ENCODE measurements around the gene GOLGA3. TPM values are rescaled to one million over a fixed set of nuclear protein-coding genes. Genes with fewer than 3 reads are reported as not detected.
"Not testable (repeated sequence)": the region's sequence is repeated elsewhere in the genome, so short reads cannot be mapped to it uniquely, and the experiment has no call there.

GOLGA3 gene
- total RNA-seq, 4 donors from 2014 or later, result 37.0 to 62.2 (median 54.0) TPM

DNA sequence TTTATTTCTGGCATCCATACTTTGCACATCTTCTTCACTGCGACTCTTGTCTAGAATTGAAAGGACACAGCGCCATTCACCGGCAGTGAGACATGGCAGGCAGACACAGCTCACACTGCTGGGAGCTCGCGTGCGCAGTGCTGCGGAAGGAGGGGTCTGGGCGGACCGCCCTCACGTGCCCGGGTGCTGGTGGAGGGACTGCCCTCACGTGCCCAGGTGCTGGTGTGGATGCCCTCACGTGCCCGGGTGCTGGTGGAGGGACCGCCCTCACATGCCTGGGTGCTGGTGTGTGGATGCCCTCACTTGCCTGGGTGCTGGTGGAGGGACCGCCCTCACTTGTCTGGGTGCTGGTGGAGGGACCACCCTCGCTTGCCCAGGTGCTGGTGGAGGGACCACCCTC is 27.9 kb upstream of the GOLGA3 start:
- H3K27me3 ChIP-seq, result no peaks in the 10 kb centered on the region
- no peak for TF ChIP-seq POLR2A (IDR thresholded peaks at IDR 0.05)
- TF ChIP-seq CTCF (IDR thresholded peaks at IDR 0.05), result no peak
- intact Hi-C loops (cut with DNase I), result no loop called here
- WGBS, 2 donors, result 83 to 91% methylated on average over 3 to 11 of the region's 17 CpGs
- no peak overlapping the region for H3K27ac ChIP-seq
- H3K4me1 ChIP-seq, result no peaks in the 10 kb centered on the region
- H3K9me3 ChIP-seq, result no peaks in the 10 kb centered on the region
- no peak overlapping the region for H3K4me3 ChIP-seq
- peaks cover 28 to 99% (median 68%) of the 10 kb centered on the region in 3 donors for H3K36me3 ChIP-seq
- DNase-seq, result no peak

- DNase-seq; intact Hi-C loops (cut with DNase I); H3K27me3 ChIP-seq; H3K9me3 ChIP-seq; H3K4me1 ChIP-seq; H3K27ac ChIP-seq; H3K4me3 ChIP-seq: not testable (repeated sequence)
- 91 to 95% methylated on average over 14 of the region's 14 CpGs for WGBS, 2 donors
- H3K36me3 ChIP-seq, result peaks cover 30 to 99% (median 70%) of the 10 kb centered on the region in 3 donors
Observed at GRCh38 chr12:132855211-132855610, 26.5 kb upstream of the GOLGA3 start.

GRCh38 chr12:132853285-132854092 is 24.8 kb upstream of the GOLGA3 start:
- TF ChIP-seq CTCF (IDR thresholded peaks at IDR 0.05) (no peak), POLR2A (IDR thresholded peaks at IDR 0.05) (no peak)
- no peak overlapping the region for H3K27ac ChIP-seq
- no peaks in the 10 kb centered on the region for H3K27me3 ChIP-seq
- H3K36me3 ChIP-seq, result peaks cover 30 to 100% (median 65%) of the 10 kb centered on the region in 3 donors
- H3K9me3 ChIP-seq, result no peaks in the 10 kb centered on the region
- H3K4me1 ChIP-seq, result no peaks in the 10 kb centered on the region
- intact Hi-C loops (cut with DNase I), result no loop called here
- no peak for DNase-seq
- no peak overlapping the region for H3K4me3 ChIP-seq
- WGBS, 2 donors, result 83 to 88% methylated on average over 5 to 13 of the region's 51 CpGs

DNA sequence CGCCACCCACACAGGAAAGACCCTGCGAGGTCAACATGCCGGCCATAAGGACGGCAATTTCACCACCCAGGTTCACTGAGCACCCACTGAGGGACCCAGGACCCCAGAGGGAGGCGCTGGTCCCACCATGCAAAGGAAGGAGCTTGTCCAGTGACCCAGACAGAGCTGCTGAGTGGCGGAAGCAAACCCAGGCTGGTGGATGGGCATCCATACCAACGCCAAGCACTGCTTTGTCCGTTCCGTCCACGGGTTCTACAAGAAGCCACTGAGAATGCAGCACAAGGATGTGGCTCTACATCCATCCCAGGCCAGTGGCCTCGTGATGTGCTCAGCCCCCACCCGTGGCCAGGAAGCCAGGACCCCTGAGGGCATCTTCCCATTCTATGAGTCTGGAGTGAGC is 23.8 kb upstream of the GOLGA3 start:
- no peaks in the 10 kb centered on the region for H3K4me1 ChIP-seq
- no peak for TF ChIP-seq CTCF (IDR thresholded peaks at IDR 0.05)
- TF ChIP-seq POLR2A (IDR thresholded peaks at IDR 0.05), result no peak
- intact Hi-C loops (cut with DNase I), result no loop called here

DNA sequence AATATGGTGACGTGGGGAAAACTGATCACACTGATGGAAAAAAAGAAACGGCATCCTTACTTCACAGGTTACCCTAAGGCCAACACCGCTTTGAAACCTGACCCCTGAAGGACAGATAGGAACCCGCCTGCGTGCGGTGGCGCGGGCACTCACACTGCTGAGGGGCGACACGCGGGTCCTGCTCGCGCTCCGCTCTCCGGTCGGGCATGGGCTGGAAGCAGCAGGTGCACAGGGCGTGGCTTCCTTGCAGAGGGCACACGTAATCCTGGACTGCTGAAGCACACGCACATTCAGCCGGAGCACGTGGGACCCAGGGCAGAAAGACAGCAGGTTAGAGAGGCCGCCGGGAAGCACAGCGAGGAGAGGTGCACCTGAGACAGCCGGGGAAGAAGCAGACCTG is 22.8 kb upstream of the GOLGA3 start:
- no peak overlapping the region for H3K27ac ChIP-seq
- peaks cover 36 to 100% (median 64%) of the 10 kb centered on the region in 3 donors for H3K36me3 ChIP-seq
- H3K27me3 ChIP-seq, result no peaks in the 10 kb centered on the region
- DNase-seq, result no peak
- intact Hi-C loops (cut with DNase I), result no loop called here
- H3K4me3 ChIP-seq, result no peak overlapping the region
- WGBS, 2 donors, result 91 to 93% methylated on average over 9 to 18 of the region's 25 CpGs
- H3K4me1 ChIP-seq, result no peaks in the 10 kb centered on the region
- TF ChIP-seq POLR2A (IDR thresholded peaks at IDR 0.05) (no peak), CTCF (IDR thresholded peaks at IDR 0.05) (no peak)
- no peaks in the 10 kb centered on the region for H3K9me3 ChIP-seq

More for the DNA sequence above, 23.8 kb upstream of the GOLGA3 start:
- H3K27ac ChIP-seq, result no peak overlapping the region
- no peak for DNase-seq
- peaks cover 28 to 100% (median 63%) of the 10 kb centered on the region in 3 donors for H3K36me3 ChIP-seq
- 94% methylated on average over 9 of the region's 12 CpGs; no CpG with 5 or more reads in 1 of the 2 donors for WGBS, 2 donors
- H3K4me3 ChIP-seq, result no peak overlapping the region
- H3K9me3 ChIP-seq, result no peaks in the 10 kb centered on the region
- no peaks in the 10 kb centered on the region for H3K27me3 ChIP-seq

Data from esophagus squamous epithelium (tissue), 5 donors.